GM21423 (cell line): Measurements from ENCODE around the gene DNAI2.

Experiments used
- ATAC-seq: cut with Tn5 transposase; IDR thresholded peaks from one replicate; pipeline ENCODE4 v1.9.1; 2021; ENCODE audit warnings: mild to moderate bottlenecking, moderate library complexity; ENCODE audit not compliant: unreplicated experiment

DNAI2 gene

GRCh38 chr17:74299226-74300009, 25.4 kb downstream of the DNAI2 start:
- no peak for ATAC-seq

GRCh38 chr17:74303305-74303704, 29.3 kb downstream of the DNAI2 start:
- no peak for ATAC-seq

- ATAC-seq = no peak
These were observed 30.1 kb downstream of the DNAI2 start for GRCh38 chr17:74304184-74304583.

GRCh38 chr17:74305865-74306654, 32.0 kb downstream of the DNAI2 start:
- ATAC-seq = no peak

- ATAC-seq = no peak
These were observed 34.1 kb downstream of the DNAI2 start for GRCh38 chr17:74307984-74308773.

GRCh38 chr17:74309902-74310301, 35.9 kb downstream of the DNAI2 start:
- no peak for ATAC-seq

GRCh38 chr17:74314877-74315276, 40.8 kb downstream of the DNAI2 start:
- no peak for ATAC-seq

- no peak for ATAC-seq
These were observed 42.2 kb downstream of the DNAI2 start for GRCh38 chr17:74316220-74316619.

GRCh38 chr17:74317071-74317470, 43.0 kb downstream of the DNAI2 start:
- no peak for ATAC-seq

- ATAC-seq = no peak
These were observed 44.4 kb downstream of the DNAI2 start for GRCh38 chr17:74318391-74318790.

GRCh38 chr17:74324521-74324920, 50.5 kb downstream of the DNAI2 start:
- ATAC-seq = no peak

GRCh38 chr17:74325376-74325742, 51.3 kb downstream of the DNAI2 start:
- no peak for ATAC-seq

- peak; percentile 52 for ATAC-seq
These were observed 51.8 kb downstream of the DNAI2 start, which contains the start of gene KIF19 for GRCh38 chr17:74325743-74326379. KIF19 (plus strand) TSS chr17:74326226; CDS start chr17:74326350, 124 bp downstream.

- ATAC-seq = no peak
These were observed 52.5 kb downstream of the DNAI2 start for GRCh38 chr17:74326506-74326905.

- ATAC-seq = no peak
These were observed 54.5 kb downstream of the DNAI2 start for GRCh38 chr17:74328487-74328886.

GRCh38 chr17:74329378-74329777, 55.3 kb downstream of the DNAI2 start:
- no peak for ATAC-seq

- ATAC-seq = no peak
These were observed 56.4 kb downstream of the DNAI2 start for GRCh38 chr17:74330446-74330845.

GRCh38 chr17:74332017-74332650, 58.1 kb downstream of the DNAI2 start:
- no peak for ATAC-seq

- ATAC-seq = no peak
These were observed 58.8 kb downstream of the DNAI2 start for GRCh38 chr17:74332763-74333283.

- no peak for ATAC-seq
These were observed 60.5 kb downstream of the DNAI2 start for GRCh38 chr17:74334393-74335039.
